IMR-90 (cell line): Measurements from ENCODE around the gene CNGA1. TPM values are rescaled to one million over a fixed set of nuclear protein-coding genes. Genes with fewer than 3 reads are reported as not detected.

Experiments
- ATAC-seq: fragments of 200-7000 bp; cut with Tn5 transposase; 2 replicates; pipeline ENCODE4 v1.9.1; 2020; ENCODE audit warnings: low read depth, mild to moderate bottlenecking, moderate library complexity
- BruUV-seq: library from RNA; stranded (reverse); fragments of 400-500 nt; replicated peaks from 2 replicates; lab custom pipeline; 2021; lab: Mats Ljungman, UMichigan
- CTCF ChIA-PET: fragments of 300-600 bp; formaldehyde crosslinking; extraction: SDS; loops from one replicate; lab custom pipeline; 2021; ENCODE audit warnings: antibody characterized with exemption; lab: Yijun Ruan, JAX
- POLR2A ChIA-PET: fragments of 300-600 bp; sonication (Branson Sonifier 250); formaldehyde crosslinking; loops from one replicate; lab custom pipeline; 2022; ENCODE audit warnings: antibody characterized with exemption; ENCODE audit not compliant: unreplicated experiment; lab: Charles Lee
- DNase-seq: peaks from one replicate; pipeline ENCODE4 v3.0.0; 2013
- H2AFZ ChIP-seq: replicated peaks from 2 replicates; pipeline ENCODE3; 2013; ENCODE audit warnings: low read length, mild to moderate bottlenecking; ENCODE audit not compliant: poor library complexity
- H2AK5ac ChIP-seq: 2 replicates; pipeline ENCODE4 v1.6.1; 2013; ENCODE audit warnings: low read depth, low read length, inconsistent platforms
- H2AK9ac ChIP-seq: replicated peaks from 2 replicates; pipeline ENCODE3; 2013; ENCODE audit warnings: mild to moderate bottlenecking, low read depth, low read length, moderate library complexity; ENCODE audit not compliant: poor library complexity
- H2BK120ac ChIP-seq: 2 replicates; pipeline ENCODE4 v1.6.1; 2013; ENCODE audit warnings: low read depth, low read length, inconsistent platforms
- H2BK15ac ChIP-seq: 3 replicates; pipeline ENCODE4 v1.6.1; 2013; ENCODE audit warnings: low read depth, low read length, inconsistent platforms
- H2BK20ac ChIP-seq: 2 replicates; pipeline ENCODE4 v1.6.1; 2013; ENCODE audit warnings: low read depth, mild to moderate bottlenecking, inconsistent platforms, low read length, moderate library complexity
- H2BK5ac ChIP-seq: 2 replicates; pipeline ENCODE4 v1.6.1; 2013; ENCODE audit warnings: mild to moderate bottlenecking, low read depth, low read length, inconsistent platforms; ENCODE audit not compliant: poor library complexity, severe bottlenecking
- H3K14ac ChIP-seq: replicated peaks from 2 replicates; pipeline ENCODE4 v1.6.1; 2013; ENCODE audit warnings: low read depth, low read length, inconsistent platforms
- H3K18ac ChIP-seq: 2 replicates; pipeline ENCODE4 v1.6.1; 2013; ENCODE audit warnings: low read depth, low read length, control low read depth
- H3K23ac ChIP-seq: 2 replicates; pipeline ENCODE4 v1.6.1; 2013; ENCODE audit warnings: low read depth, low read length, inconsistent platforms
- H3K27ac ChIP-seq: 2 replicates; pipeline ENCODE4 v1.5.1; 2013; ENCODE audit warnings: mild to moderate bottlenecking, control low read depth, low read length; ENCODE audit not compliant: insufficient read depth
- H3K27me3 ChIP-seq: 2 replicates; pipeline ENCODE4 v1.6.1; 2013; ENCODE audit warnings: low read length; ENCODE audit not compliant: control insufficient read depth, insufficient read depth
- H3K36me3 ChIP-seq: 2 replicates; pipeline ENCODE4 v1.6.1; 2013; ENCODE audit warnings: low read length, mixed read lengths; ENCODE audit not compliant: control insufficient read depth, insufficient read depth
- H3K4ac ChIP-seq: 2 replicates; pipeline ENCODE4 v1.6.1; 2013; ENCODE audit warnings: low read depth, low read length, inconsistent platforms
- H3K4me1 ChIP-seq: 2 replicates; pipeline ENCODE4 v1.6.1; 2013; ENCODE audit warnings: low read length, mixed read lengths; ENCODE audit not compliant: control insufficient read depth, insufficient read depth
- H3K4me2 ChIP-seq: 2 replicates; pipeline ENCODE4 v1.6.1; 2013; ENCODE audit warnings: low read depth, mild to moderate bottlenecking, control low read depth, low read length, moderate library complexity
- H3K4me3 ChIP-seq: 2 replicates; pipeline ENCODE4 v1.5.1; 2013; ENCODE audit warnings: low read depth, mild to moderate bottlenecking, control low read depth, low read length, moderate library complexity; ENCODE audit not compliant: insufficient read depth
- H3K56ac ChIP-seq: 2 replicates; pipeline ENCODE4 v1.6.1; 2013; ENCODE audit warnings: low read length, inconsistent platforms; ENCODE audit not compliant: insufficient read depth; ENCODE audit errors: extremely low read depth
- H3K79me1 ChIP-seq, 2 experiments: 2 replicates each; pipeline ENCODE4 v1.6.1; 2013; ENCODE audit warnings: low read length in 2 of 2, inconsistent platforms in 1 of 2, low read depth in 1 of 2
- H3K9ac ChIP-seq: 2 replicates; pipeline ENCODE4 v1.6.1; 2013; ENCODE audit warnings: low read depth, low read length, control low read depth
- H3K9me1 ChIP-seq: 2 replicates; pipeline ENCODE4 v1.6.1; 2013; ENCODE audit warnings: low read length, inconsistent platforms; ENCODE audit not compliant: insufficient read depth
- H3K9me3 ChIP-seq: 2 replicates; pipeline ENCODE4 v1.6.1; 2013; ENCODE audit warnings: low read length; ENCODE audit not compliant: control insufficient read depth, insufficient read depth
- H4K20me1 ChIP-seq: 2 replicates; pipeline ENCODE4 v1.6.1; 2013; ENCODE audit warnings: low read length, inconsistent platforms; ENCODE audit not compliant: insufficient read depth
- H4K5ac ChIP-seq: 2 replicates; pipeline ENCODE4 v1.6.1; 2013; ENCODE audit warnings: mild to moderate bottlenecking, low read depth, low read length, control low read depth
- H4K8ac ChIP-seq, 2 experiments: 2 replicates each; pipeline ENCODE4 v1.6.1; 2013; ENCODE audit warnings: low read depth in 2 of 2, low read length in 2 of 2, control low read depth in 1 of 2, inconsistent platforms in 1 of 2
- H4K91ac ChIP-seq: 2 replicates; pipeline ENCODE4 v1.6.1; 2013; ENCODE audit warnings: low read depth, low read length, inconsistent platforms; ENCODE audit not compliant: insufficient read depth
- BHLHE40 ChIP-seq: fragments of 150-350 bp; IDR thresholded peaks from 2 replicates; pipeline ENCODE4 v1.6.1; 2016; ENCODE audit warnings: mild to moderate bottlenecking, low read depth, low read length
- CHD1 ChIP-seq: IDR thresholded peaks from 2 replicates; pipeline ENCODE4 v1.6.1; 2012; ENCODE audit warnings: low read depth, low read length, improper control_type of control experiment
- FOS ChIP-seq: fragments of 150-350 bp; IDR thresholded peaks from 2 replicates; pipeline ENCODE4 v1.6.1; 2016; ENCODE audit warnings: low read depth, low read length
- MAFK ChIP-seq: IDR thresholded peaks from 2 replicates; pipeline ENCODE4 v1.6.1; 2012; ENCODE audit warnings: low read depth, low read length, improper control_type of control experiment
- MAZ ChIP-seq: IDR thresholded peaks from 2 replicates; pipeline ENCODE4 v1.6.1; 2012; ENCODE audit warnings: low read depth, mild to moderate bottlenecking, low read length, improper control_type of control experiment, moderate library complexity, borderline replicate concordance
- MXI1 ChIP-seq: IDR thresholded peaks from 2 replicates; pipeline ENCODE4 v1.6.1; 2012; ENCODE audit warnings: low read depth, mild to moderate bottlenecking, low read length, moderate library complexity, borderline replicate concordance
- NFE2L2 ChIP-seq: fragments of 150-350 bp; IDR thresholded peaks from 2 replicates; pipeline ENCODE4 v1.6.1; 2016; ENCODE audit warnings: low read depth, mild to moderate bottlenecking, low read length
- POLR2A ChIP-seq: IDR thresholded peaks from 2 replicates; pipeline ENCODE4 v1.6.1; 2012; ENCODE audit warnings: mild to moderate bottlenecking, low read depth, low read length
- RAD21 ChIP-seq: IDR thresholded peaks from 2 replicates; pipeline ENCODE4 v1.6.1; 2012; ENCODE audit warnings: low read length, improper control_type of control experiment
- RCOR1 ChIP-seq: IDR thresholded peaks from 2 replicates; pipeline ENCODE4 v1.6.1; 2012; ENCODE audit warnings: mild to moderate bottlenecking, low read length, improper control_type of control experiment; ENCODE audit not compliant: insufficient replicate concordance
- RFX5 ChIP-seq: IDR thresholded peaks from 2 replicates; pipeline ENCODE4 v1.8.0; 2012; ENCODE audit warnings: low read depth, mild to moderate bottlenecking, low read length, moderate library complexity
- SMC3 ChIP-seq: fragments of 150-350 bp; IDR thresholded peaks from 2 replicates; pipeline ENCODE4 v1.6.1; 2016; ENCODE audit warnings: low read depth, mild to moderate bottlenecking, antibody characterized with exemption, low read length, moderate library complexity
- whole genome bisulfite sequencing, 2 experiments: methylation state at CpG; one replicate each; pipeline versions ENCODE4 v1.1.5 to v1.1.7; 2013; ENCODE audit warnings: missing lambda C conversion rate in 2 of 2; ENCODE audit not compliant: insufficient read length in 1 of 2; ENCODE audit errors: extremely low coverage in 2 of 2; 5-methylcytosine and 5-hydroxymethylcytosine counted together
- dilution Hi-C: fragments of 300-500 bp; cut with HindIII; formaldehyde crosslinking; loops from one replicate; pipeline ENCODE4 v1.14.3; 2018; ENCODE audit warnings: low sequenced_read_pairs; ENCODE audit not compliant: unreplicated experiment
- in situ Hi-C: fragments of 300-500 bp; cut with MboI; formaldehyde crosslinking; loops from 3 replicates; pipeline ENCODE4 v1.14.3; 2019; ENCODE audit warnings: low sequenced_read_pairs, inconsistent platforms, mixed read lengths
- intact Hi-C: fragments of 100-400 bp; cut with micrococcal nuclease; formaldehyde crosslinking; loops from 2 replicates; pipeline ENCODE4 v1.10.0; 2022
- polyA plus RNA-seq, 3 experiments: library from polyadenylated mRNA; depleted of rRNA; stranded (reverse); fragments of >200 nt; gene quantifications; 2 replicates each; pipeline ENCODE4 v1.2.3, GENCODE V29; 2012; ENCODE audit warnings: low replicate concordance in 1 of 3
- total RNA-seq: library from RNA; depleted of rRNA; stranded (reverse); fragments of >200 nt; gene quantifications from 2 replicates; pipeline ENCODE4 v1.2.3, GENCODE V29; 2012
- TF ChIP-seq, protein P1 (sequence below): conservative IDR thresholded peaks from 2 replicates; pipeline ENCODE4 v1.5.1; 2012; ENCODE audit warnings: mild to moderate bottlenecking, low read depth, low read length, improper control_type of control experiment
- TF ChIP-seq, protein P2 (sequence below): fragments of 150-350 bp; IDR thresholded peaks from 2 replicates; pipeline ENCODE4 v1.6.1; 2017; ENCODE audit warnings: mild to moderate bottlenecking, antibody characterized with exemption, low read length, low read depth
- TF ChIP-seq, protein P3 (sequence below): fragments of 150-350 bp; IDR thresholded peaks from 2 replicates; pipeline ENCODE4 v1.6.1; 2016; ENCODE audit warnings: low read depth, mild to moderate bottlenecking, low read length, moderate library complexity, borderline replicate concordance

CNGA1 gene
- total and polyA plus RNA-seq, 2 of the 4 experiments (the other 2 are of a cell fraction), result not detected

DNA sequence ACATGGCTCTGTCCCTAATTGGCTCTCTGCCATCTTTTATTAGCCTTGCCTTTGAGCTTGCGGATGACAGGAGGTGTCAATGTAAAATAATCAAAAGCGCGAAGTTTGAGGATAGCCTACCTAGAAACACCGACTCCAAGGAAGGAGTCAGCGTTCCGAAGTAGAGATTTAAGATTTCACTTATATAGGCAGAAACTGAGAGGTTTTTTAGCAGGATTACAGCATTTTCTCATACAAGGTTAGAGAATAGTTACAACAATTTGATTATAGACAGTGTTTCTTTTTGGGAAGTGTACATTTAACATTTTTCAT, 101.6 kb downstream of the CNGA1 start:
- no peaks in the 10 kb centered on the region for H3K9me3 ChIP-seq
- H3K4ac ChIP-seq, result peak overlapping the region; percentile 78
- H2BK20ac ChIP-seq, result 0 out of 2 replicates have a peak overlapping the region, but pooled peaks have one; percentile 3
- in situ Hi-C loops (no loop called here), dilution Hi-C loops (no loop called here), intact Hi-C loops (loop anchor here (5.0 kb wide), 2 partner anchors 58 to 78 kb away; partner anchors contain the start of gene CORIN)
- peak overlapping the region; percentile 45 for H2BK5ac ChIP-seq
- H3K4me2 ChIP-seq, result peak overlapping the region; percentile 93
- TF ChIP-seq, protein P1, sequence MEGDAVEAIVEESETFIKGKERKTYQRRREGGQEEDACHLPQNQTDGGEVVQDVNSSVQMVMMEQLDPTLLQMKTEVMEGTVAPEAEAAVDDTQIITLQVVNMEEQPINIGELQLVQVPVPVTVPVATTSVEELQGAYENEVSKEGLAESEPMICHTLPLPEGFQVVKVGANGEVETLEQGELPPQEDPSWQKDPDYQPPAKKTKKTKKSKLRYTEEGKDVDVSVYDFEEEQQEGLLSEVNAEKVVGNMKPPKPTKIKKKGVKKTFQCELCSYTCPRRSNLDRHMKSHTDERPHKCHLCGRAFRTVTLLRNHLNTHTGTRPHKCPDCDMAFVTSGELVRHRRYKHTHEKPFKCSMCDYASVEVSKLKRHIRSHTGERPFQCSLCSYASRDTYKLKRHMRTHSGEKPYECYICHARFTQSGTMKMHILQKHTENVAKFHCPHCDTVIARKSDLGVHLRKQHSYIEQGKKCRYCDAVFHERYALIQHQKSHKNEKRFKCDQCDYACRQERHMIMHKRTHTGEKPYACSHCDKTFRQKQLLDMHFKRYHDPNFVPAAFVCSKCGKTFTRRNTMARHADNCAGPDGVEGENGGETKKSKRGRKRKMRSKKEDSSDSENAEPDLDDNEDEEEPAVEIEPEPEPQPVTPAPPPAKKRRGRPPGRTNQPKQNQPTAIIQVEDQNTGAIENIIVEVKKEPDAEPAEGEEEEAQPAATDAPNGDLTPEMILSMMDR, result no peak
- TF ChIP-seq MAFK (no peak), RFX5 (no peak), CHD1 (no peak), MAZ (no peak), RAD21 (no peak), RCOR1 (no peak), SMC3 (no peak), NFE2L2 (no peak), FOS (no peak), BHLHE40 (no peak), MXI1 (no peak), POLR2A (no peak)
- TF ChIP-seq, protein P2, sequence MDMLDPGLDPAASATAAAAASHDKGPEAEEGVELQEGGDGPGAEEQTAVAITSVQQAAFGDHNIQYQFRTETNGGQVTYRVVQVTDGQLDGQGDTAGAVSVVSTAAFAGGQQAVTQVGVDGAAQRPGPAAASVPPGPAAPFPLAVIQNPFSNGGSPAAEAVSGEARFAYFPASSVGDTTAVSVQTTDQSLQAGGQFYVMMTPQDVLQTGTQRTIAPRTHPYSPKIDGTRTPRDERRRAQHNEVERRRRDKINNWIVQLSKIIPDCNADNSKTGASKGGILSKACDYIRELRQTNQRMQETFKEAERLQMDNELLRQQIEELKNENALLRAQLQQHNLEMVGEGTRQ, result no peak
- TF ChIP-seq, protein P3, sequence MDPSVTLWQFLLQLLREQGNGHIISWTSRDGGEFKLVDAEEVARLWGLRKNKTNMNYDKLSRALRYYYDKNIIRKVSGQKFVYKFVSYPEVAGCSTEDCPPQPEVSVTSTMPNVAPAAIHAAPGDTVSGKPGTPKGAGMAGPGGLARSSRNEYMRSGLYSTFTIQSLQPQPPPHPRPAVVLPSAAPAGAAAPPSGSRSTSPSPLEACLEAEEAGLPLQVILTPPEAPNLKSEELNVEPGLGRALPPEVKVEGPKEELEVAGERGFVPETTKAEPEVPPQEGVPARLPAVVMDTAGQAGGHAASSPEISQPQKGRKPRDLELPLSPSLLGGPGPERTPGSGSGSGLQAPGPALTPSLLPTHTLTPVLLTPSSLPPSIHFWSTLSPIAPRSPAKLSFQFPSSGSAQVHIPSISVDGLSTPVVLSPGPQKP, result no peak
- H3K79me1 ChIP-seq, result peaks cover 13 to 21% of the 10 kb centered on the region in 2 experiments
- H2AK9ac ChIP-seq, result peak overlapping the region; percentile 68
- peak overlapping the region; percentile 91 for H4K5ac ChIP-seq
- peak overlapping the region; percentile 62 for H3K9ac ChIP-seq
- CTCF ChIA-PET, result interaction anchor here (0.6 kb wide), 1 partner anchor 604 kb away, joined by 4 read pairs; no protein-coding TSS in a partner anchor
- ATAC-seq, result no peak; the same call in 1 of the 2 replicates
- no peak for DNase-seq
- WGBS, 2 experiments, result no CpG with 5 or more reads among the region's 6 CpGs
- no TSS peak for BruUV-seq
- peaks cover 3% of the 10 kb centered on the region; the same call in 1 of the 2 replicates for H3K36me3 ChIP-seq
- H2AK5ac ChIP-seq, result no peak overlapping the region; the same call in 1 of the 2 replicates
- peak overlapping the region; percentile 72 for H3K56ac ChIP-seq
- peak overlapping the region; percentile 79 for H3K4me3 ChIP-seq
- no peaks in the 10 kb centered on the region for H3K27me3 ChIP-seq
- H2BK15ac ChIP-seq, result peak overlapping the region; percentile 75; the same call in 1 of the 3 replicates
- POLR2A ChIA-PET, result interaction anchor here (0.6 to 1.0 kb wide), 2 partner anchors 10 to 16 kb away, joined by 3 read pairs; no protein-coding TSS in a partner anchor
- peak overlapping the region; percentile 98 for H2AFZ ChIP-seq
- no peak overlapping the region; the same call in 1 of the 2 replicates for H2BK120ac ChIP-seq
- peak overlapping the region; percentile 68; the same call in 1 of the 2 replicates for H3K23ac ChIP-seq
- peak overlapping the region; percentile 58; the same call in 1 of the 2 replicates for H3K14ac ChIP-seq
- H3K9me1 ChIP-seq, result no peaks in the 10 kb centered on the region
- H4K8ac ChIP-seq, result peak overlapping the region; percentile 89 to 100
- H3K4me1 ChIP-seq, result no peaks in the 10 kb centered on the region
- peak overlapping the region; percentile 13; the same call in 1 of the 2 replicates for H3K27ac ChIP-seq
- H4K91ac ChIP-seq, result peak overlapping the region; percentile 85
- H3K18ac ChIP-seq, result no peak overlapping the region; the same call in 1 of the 2 replicates
- H4K20me1 ChIP-seq, result no peaks in the 10 kb centered on the region
